GM18868 (cell line): ENCODE measurements around the gene FCRL1.

ENCODE experiments used
- ATAC-seq: cut with Tn5 transposase; IDR thresholded peaks from one replicate; pipeline ENCODE4 v1.9.1; 2021; ENCODE audit warnings: mild to moderate bottlenecking, moderate library complexity; ENCODE audit not compliant: unreplicated experiment

The FCRL1 gene

GRCh38 chr1:157819896-157820295, at the start of gene FCRL1:
Gene FCRL1, minus strand, starts transcription at chr1:157820120. Its CDS starts 83 bp downstream, at chr1:157820037.
- no peak for ATAC-seq

- no peak for ATAC-seq
Observed at GRCh38 chr1:157868654-157869053, 48.7 kb upstream of the FCRL1 start.

GRCh38 chr1:157862114-157863070, 42.5 kb upstream of the FCRL1 start:
- ATAC-seq: no peak

GRCh38 chr1:157856538-157856937, 36.6 kb upstream of the FCRL1 start:
- ATAC-seq: peak; percentile 79

- no peak for ATAC-seq
Observed at GRCh38 chr1:157852476-157852875, 32.6 kb upstream of the FCRL1 start.

GRCh38 chr1:157849229-157849875, 29.4 kb upstream of the FCRL1 start:
- peak; percentile 83 for ATAC-seq

- ATAC-seq: no peak
Observed at GRCh38 chr1:157844089-157844830, 24.3 kb upstream of the FCRL1 start.

GRCh38 chr1:157842939-157843338, 23.0 kb upstream of the FCRL1 start:
- no peak for ATAC-seq

GRCh38 chr1:157841708-157842107, 21.8 kb upstream of the FCRL1 start, which contains the start of gene CD5L:
Gene CD5L, minus strand, starts transcription at chr1:157841808. Its CDS starts 107 bp downstream, at chr1:157841701.
- ATAC-seq: no peak

- no peak for ATAC-seq
Observed at GRCh38 chr1:157838966-157839365, 19.0 kb upstream of the FCRL1 start.

GRCh38 chr1:157834430-157834829, 14.5 kb upstream of the FCRL1 start:
- ATAC-seq: no peak

- peak; percentile 64 for ATAC-seq
Observed at GRCh38 chr1:157833145-157833544, 13.2 kb upstream of the FCRL1 start.

- peak; percentile 51 for ATAC-seq
Observed at GRCh38 chr1:157831968-157832626, 12.2 kb upstream of the FCRL1 start.

GRCh38 chr1:157830887-157831286, 11.0 kb upstream of the FCRL1 start:
- no peak for ATAC-seq

- no peak for ATAC-seq
Observed at GRCh38 chr1:157829711-157830110, 9.8 kb upstream of the FCRL1 start.

GRCh38 chr1:157829210-157829609, 9.3 kb upstream of the FCRL1 start:
- no peak for ATAC-seq

GRCh38 chr1:157820299-157820698, 379 bp upstream of the FCRL1 start:
- no peak for ATAC-seq

GRCh38 chr1:157819215-157819614, 705 bp downstream of the FCRL1 start:
- ATAC-seq: no peak

GRCh38 chr1:157813269-157813668, 6.7 kb downstream of the FCRL1 start:
- no peak for ATAC-seq

GRCh38 chr1:157806431-157807149, 13.3 kb downstream of the FCRL1 start:
- peak; percentile 82 for ATAC-seq
